Activated T-helper 1 cell treated with anti-CD3 and anti-CD28 coated beads, Interleukin-12 subunit alpha, Interleukin-12 subunit beta, Interleukin-2, Interleukin-4 antibody, amounts not matched to agents 30 ng/mL and 10 ng/mL and 1 ng/mL, durations not matched to agents 14 hours and 24 hours and 36 hours (primary cell): ENCODE data around the gene C6orf89. TPM values are rescaled to one million over a fixed set of nuclear protein-coding genes. Genes with fewer than 3 reads are reported as not detected.

Experiments
- DNase-seq: peaks from one replicate; pipeline ENCODE4 v3.0.0; 2021; ENCODE audit warnings: low spot score
- H3K27ac Mint-ChIP-seq: one replicate; pipeline ENCODE4 v1.8.0; 2021; ENCODE audit warnings: mild to moderate bottlenecking, mixed read lengths
- H3K27me3 Mint-ChIP-seq: one replicate; pipeline ENCODE4 v1.8.0; 2022; ENCODE audit warnings: mild to moderate bottlenecking, moderate library complexity, mixed read lengths; ENCODE audit not compliant: insufficient read depth
- H3K36me3 Mint-ChIP-seq: one replicate; pipeline ENCODE4 v1.8.0; 2021; ENCODE audit warnings: low read depth, mixed read lengths
- H3K4me1 Mint-ChIP-seq: one replicate; pipeline ENCODE4 v1.8.0; 2021; ENCODE audit warnings: low read depth, mixed read lengths
- H3K4me3 Mint-ChIP-seq: one replicate; pipeline ENCODE4 v1.8.0; 2021; ENCODE audit warnings: mild to moderate bottlenecking, moderate library complexity, mixed read lengths
- H3K9me3 Mint-ChIP-seq: one replicate; pipeline ENCODE4 v1.8.0; 2021; ENCODE audit warnings: mixed read lengths
- intact Hi-C: fragments of 100-400 bp; cut with micrococcal nuclease; formaldehyde crosslinking; loops from one replicate; pipeline ENCODE4 v1.15.1; 2024
- total RNA-seq: library from RNA; stranded (reverse); gene quantifications from 2 replicates; pipeline ENCODE4 v1.2.3, GENCODE V29; 2022

Gene C6orf89
- total RNA-seq, 1 donor from 2014 or later: 31.5 TPM

DNA sequence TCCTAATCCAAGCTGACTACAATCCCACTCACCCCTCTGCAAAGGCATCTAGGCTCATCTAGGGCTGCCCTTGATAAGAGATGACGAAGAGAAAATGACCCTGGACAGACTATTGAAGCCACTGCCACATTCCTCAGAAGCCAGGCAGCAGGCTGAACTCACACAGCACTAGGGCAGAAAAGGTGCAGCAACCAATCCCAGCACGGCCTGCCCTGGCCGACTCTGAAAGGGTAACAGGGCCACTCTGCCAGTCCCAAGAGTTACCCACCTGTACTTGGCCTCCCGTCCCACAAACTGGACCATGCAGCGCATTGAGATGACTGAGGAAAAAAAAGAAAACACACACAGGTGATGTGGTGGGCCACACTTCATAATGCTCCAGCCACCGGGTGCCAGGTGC, 91.2 kb downstream of the C6orf89 start:
- intact Hi-C loops: no loop called here
- H3K27ac Mint-ChIP-seq: no peak overlapping the region
- H3K4me3 Mint-ChIP-seq: no peak overlapping the region
- no peak for DNase-seq
- H3K36me3 Mint-ChIP-seq: peaks cover 55% of the 10 kb centered on the region
- no peaks in the 10 kb centered on the region for H3K27me3 Mint-ChIP-seq
- H3K9me3 Mint-ChIP-seq: no peaks in the 10 kb centered on the region
- peaks cover 28% of the 10 kb centered on the region for H3K4me1 Mint-ChIP-seq

DNA sequence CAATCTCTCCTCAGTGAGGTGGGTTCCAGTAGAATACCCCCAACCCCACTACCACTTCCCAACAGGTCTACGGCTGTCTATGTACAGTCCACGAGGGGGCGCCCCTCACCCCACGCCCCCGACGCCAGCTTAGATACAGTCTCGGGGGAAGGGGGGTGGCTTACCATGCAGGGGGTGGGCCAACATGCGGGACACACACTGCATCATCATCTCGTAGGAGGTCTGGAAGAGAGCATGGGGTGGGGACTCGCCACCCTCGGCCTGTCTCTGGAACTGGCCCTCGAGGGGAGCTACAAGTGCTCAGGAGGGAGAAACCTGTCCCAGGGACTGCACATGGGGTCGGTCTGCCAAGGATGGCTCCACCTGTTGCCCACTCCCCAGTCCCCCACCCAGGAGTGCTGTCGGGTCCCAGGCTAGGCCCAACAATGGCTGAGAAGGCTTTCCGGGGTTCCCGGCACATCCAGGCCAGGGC, 91.8 kb downstream of the C6orf89 start:
- Mint-ChIP-seq H3K9me3 (no peaks in the 10 kb centered on the region), H3K27ac (no peak overlapping the region), H3K27me3 (no peaks in the 10 kb centered on the region), H3K36me3 (peaks cover 51% of the 10 kb centered on the region), H3K4me1 (peaks cover 32% of the 10 kb centered on the region), H3K4me3 (no peak overlapping the region)
- no peak for DNase-seq
- intact Hi-C loops: no loop called here

Other genes starting within 250 kb of the C6orf89 start
- gene CDKN1A, start 207.2 kb upstream of the C6orf89 start, total RNA-seq: 105 and 107 TPM in 2 replicates
- gene RAB44, start 188.1 kb upstream of the C6orf89 start, total RNA-seq: 0.05 and 0.10 TPM in 2 replicates
- 0.54 and 0.61 TPM in 2 replicates for gene CPNE5, start 46.5 kb upstream of the C6orf89 start, total RNA-seq
- 60.2 and 62.6 TPM in 2 replicates for gene PPIL1, start 11.1 kb upstream of the C6orf89 start, total RNA-seq
- not detected in 2 replicates for gene PI16, start 68.8 kb downstream of the C6orf89 start, total RNA-seq
- 120 and 127 TPM in 2 replicates for gene MTCH1, start 100.2 kb downstream of the C6orf89 start, total RNA-seq
- gene FGD2, start 119.7 kb downstream of the C6orf89 start, total RNA-seq: 0.65 and 1.5 TPM in 2 replicates